Suppressor macrophage treated with lipopolysaccharide for 4 hours (primary cell): ENCODE data around the gene CHN1.

ENCODE experiments used
- DNase-seq: peaks from one replicate; pipeline ENCODE4 v3.0.0-alpha.2; 2020

CHN1 gene

DNA sequence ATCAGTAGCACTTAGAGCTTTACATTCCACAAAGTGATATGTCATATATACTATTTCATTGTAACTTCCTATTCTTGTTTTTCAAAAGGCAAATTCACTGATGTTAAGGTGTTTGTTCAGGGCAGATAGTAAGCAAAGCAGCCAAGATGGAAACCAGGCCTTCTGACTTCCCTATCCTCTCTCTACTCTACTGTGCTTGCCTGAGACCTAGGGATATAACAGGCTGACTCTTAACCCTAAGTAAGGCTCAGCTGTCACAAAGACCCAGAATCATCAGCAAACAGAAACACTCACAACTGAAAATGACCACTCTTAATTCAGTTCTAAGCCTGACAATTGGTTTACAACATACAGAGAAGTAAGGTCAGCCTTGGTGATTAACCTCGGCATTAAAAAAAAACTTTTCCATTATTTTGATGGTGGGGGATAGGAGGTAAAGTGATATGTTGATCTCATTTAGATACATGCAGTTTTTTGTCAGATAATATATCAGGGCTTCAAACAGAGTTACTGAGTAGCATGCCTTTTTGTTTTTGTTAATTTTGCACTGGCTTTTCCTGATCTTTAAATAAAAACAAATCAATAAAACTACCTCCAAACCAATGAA is 145.5 kb downstream of the CHN1 start:
- DNase-seq: no peak

DNA sequence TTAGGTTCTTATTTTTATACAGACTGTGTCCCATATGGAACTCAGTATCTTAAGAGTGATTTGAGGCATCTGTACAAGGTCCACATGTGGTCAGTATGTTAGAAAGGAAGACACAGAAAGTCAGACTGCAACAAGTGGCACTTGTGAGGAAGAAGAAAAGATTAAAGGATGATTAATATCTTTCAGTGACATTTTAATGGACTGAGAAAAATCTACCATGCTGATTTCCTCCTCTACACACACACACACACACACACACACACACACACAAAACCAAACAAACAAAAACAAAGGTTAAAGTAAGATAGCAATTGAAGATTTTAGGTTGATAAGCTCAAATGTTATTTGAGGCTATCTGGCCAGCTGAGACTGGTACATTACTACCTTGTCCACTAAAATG is 146.4 kb downstream of the CHN1 start:
- DNase-seq: no peak

DNA sequence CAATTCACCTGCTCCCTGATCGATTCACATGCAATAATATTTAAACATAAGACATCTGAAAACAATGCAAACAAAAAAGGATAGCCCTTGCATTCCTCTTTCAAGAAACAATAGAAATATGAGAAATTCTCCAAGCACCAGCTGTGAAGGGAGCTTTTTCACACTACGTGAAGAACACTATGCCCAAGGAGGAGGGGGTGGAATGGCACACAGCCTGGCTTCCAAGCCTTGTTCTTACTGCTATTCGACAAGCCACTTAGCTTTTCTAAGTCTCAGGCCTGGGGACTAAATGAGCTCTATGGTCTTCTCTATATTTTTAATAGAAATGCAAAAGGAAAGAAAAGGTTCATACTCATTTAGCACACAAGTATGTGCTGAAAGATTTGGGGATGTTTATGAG is 148.7 kb downstream of the CHN1 start:
- no peak for DNase-seq

DNA sequence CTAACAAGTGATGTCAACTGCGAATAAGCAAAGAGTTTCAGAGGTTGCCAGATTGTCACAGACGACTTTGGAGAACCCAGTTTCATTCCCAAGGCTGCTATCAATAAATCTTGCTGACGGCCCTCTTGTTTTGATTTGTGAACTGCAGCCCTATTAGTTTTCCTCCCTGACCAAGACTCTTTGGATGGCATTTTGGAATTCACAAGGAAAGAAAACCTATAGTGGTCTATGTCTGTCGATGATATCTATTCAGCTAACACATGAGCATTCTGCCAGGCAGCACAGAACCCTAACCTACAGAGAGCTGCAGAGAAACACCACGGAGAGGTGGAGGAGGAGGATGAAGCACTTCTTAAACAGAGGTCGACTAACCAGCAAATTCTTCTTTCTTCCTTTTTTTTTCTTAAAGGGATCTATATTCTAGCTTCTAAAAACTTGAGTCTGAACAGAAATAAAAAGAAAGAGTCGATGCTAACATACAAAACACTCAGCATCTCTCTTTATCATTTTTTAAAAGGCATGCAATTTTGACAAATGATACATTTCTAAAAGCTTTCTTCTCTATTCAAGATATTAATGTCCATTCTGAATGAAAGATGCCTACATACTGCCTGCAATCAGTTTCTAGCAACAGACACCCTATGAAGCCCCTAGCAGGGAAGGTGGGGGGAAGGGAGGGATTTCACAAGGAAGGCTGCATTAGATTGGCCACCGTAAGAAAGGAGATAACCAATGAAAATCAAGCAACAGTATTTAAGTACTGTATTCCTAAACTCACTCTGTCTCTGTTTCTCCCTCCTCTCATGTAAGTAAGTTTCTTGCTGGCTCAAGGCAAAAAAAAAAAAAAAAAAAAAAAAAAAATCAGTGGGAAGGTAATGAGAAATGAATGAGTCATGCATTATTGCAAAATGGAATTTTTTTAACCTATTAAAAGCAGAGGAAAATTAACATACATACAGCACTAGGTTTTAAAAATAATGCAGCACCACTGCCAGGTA is 157.9 kb downstream of the CHN1 start:
- peak; percentile 28 for DNase-seq

DNA sequence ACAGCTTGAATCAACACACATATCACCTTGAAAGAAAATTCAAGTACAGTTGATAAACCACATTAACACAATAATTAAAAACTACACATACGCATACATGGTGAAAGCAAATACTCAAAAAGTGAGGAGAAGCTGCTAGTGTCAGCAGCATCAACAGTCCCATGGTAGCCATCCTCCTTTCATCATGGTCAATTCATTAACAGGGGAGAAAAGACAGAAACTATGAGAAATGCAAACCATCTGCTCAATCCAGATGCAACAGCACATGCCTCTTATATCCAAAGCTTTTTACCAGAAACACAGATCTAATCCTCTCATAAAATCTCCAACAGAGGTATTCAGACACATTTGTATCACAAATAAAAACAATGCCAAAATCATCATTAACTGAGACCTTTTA is 159.0 kb downstream of the CHN1 start:
- DNase-seq: no peak

DNA sequence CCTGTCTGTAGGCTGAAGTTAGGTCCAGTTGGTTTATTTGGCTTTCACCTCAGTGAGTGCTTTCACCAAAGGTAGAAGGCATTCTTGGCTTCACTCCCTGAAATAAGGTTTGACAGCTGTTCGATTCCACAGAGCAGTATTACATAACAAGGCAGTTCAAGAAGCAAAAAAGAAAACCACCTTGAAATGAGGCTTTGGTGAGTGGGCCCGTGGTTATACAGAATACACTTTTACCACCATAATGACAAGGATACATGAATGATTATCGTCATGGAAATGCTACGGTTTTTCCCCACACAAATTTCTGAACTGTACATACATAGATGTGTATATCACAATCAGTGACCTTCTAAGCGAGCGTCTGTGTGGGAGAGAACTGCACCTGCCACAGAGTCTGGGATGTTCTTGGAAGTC is 160.9 kb downstream of the CHN1 start:
- no peak for DNase-seq

DNA sequence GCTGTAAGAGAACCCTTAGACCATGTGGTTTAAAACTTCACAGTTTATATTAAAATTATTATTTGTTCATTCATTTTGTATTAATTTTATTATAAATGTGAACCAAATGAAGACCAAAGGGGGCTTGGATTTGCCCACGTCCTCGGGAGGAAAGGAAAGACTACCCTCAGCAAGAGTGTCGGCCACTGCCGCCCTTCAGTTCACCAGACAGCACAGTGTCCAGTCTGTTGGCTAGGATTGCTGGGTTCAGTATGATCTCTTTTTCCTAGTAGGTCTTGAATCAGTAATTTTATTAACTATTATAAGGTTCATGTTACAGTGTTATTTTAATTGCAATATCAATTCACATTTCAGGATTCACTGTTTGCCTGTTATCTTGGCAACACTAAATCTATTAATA is 162.7 kb downstream of the CHN1 start:
- DNase-seq: no peak

DNA sequence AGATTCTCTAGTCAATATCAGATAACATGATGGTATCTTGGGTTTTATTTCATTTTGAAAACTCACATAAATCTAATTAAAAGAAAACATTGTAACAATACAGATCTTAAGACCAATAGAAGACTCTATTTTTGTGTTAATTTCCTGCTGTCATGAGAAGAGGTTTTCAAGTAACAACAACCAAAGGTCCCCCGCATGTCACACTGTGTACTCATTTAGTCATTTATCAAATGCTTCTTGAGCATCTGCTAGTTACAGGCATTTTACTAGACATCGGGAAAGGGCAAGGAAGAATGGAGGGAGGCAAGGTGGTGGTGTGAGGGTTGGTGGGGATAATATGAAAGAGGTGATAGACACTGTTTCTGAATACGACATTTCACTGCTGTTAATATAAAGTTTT is 163.2 kb downstream of the CHN1 start:
- DNase-seq: no peak

DNA sequence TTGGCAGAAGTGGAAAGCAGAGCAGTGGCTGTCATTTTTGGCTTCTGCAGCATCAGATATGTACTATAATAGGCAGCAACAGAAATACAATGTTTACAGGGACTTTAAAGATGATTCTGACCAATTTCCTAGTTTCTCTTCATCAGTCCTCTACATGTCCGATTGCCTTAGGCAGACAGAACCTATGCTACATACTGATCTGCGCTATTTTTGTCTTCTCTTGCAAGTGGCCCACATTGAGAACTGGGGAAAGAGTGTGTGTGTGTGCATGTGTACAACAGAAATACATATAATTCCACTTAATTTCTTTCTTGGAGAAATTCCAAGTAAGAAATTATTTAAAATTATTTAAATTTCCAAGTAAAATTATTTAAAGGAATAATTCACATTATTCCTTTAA is 163.8 kb downstream of the CHN1 start:
- DNase-seq: no peak

DNA sequence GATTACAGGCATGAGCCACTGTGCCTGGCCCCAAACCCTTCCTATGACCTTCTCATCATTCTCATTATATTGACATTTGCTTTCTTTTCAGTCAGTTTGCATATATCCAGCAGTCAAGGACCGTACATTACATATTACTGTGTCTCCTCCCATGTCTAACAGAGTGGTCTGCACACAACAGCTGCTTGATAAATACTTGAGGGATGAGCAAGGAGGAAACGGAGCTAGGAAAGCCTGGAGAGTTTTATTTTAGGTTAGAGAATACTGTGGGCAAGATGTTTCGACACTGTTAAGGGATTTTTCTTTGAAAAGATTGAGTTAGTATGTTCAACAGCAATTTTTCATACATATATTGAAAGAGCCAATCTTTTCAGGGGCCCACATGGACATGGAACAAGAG is 164.7 kb downstream of the CHN1 start:
- DNase-seq: no peak

DNA sequence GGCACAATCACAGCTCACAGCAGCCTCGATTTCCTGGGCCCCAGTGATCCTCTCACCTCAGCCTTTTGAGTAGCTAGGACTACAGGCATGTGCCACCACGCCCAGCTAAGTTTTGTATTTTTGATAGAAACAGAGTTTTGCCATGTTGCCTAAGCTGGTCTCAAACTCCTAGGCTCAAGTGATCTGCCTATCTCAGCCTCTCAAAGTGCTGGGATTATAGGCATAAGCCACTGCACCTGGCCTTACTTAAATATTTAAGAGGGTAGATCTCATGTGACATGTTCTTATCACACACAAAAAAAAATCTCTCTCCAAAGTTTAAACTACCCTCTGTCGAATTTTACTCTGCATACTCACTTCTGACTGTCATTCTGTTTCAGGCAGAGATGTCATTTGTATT is 165.5 kb downstream of the CHN1 start:
- no peak for DNase-seq

DNA sequence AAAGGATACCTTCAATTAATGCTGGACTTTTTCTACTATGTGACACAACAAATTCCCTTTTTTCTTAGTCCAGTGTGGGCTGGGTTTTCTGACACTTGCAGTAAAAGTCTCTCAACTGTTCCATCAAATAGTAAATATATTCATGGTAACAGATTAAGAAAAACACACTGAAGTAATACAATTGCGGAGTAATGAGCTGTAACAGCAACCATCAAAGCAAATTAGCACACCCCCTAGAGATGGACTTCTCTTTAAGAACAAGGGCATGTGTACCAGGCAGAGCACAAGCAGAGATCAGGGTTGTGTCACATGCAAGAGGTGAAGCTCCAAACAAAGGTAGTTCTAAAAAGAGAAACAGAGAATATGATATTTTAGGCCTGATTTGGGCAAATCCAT is 168.2 kb downstream of the CHN1 start:
- DNase-seq: no peak

DNA sequence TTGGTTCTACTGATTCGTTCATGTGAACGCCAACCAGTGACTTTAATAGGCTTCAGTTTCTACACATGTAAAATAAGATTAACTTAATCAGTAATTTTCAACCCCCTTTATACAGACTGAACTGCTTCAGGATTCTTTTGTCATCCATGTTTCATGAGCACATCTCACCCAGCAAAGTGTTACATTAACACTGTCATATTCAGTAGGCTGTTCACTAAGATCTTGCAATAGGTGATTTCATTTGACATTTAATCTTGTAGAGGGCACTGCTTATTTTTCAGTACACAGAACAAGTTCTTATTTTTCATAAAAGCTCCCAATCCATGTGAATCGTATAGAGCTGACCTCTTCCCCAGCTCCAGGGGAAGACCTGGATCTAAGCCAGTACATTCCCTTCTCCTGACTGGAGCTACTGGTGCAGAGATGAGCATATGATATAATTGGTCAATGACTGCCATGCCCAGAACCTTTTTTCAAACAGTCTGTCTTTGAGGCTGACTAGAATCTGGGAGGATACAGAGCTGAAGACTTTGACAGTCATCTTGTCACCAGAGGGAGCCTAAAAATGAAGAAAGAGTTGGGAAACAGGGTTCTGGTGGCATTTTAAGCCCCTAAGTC is 168.7 kb downstream of the CHN1 start:
- peak; percentile 17 for DNase-seq

DNA sequence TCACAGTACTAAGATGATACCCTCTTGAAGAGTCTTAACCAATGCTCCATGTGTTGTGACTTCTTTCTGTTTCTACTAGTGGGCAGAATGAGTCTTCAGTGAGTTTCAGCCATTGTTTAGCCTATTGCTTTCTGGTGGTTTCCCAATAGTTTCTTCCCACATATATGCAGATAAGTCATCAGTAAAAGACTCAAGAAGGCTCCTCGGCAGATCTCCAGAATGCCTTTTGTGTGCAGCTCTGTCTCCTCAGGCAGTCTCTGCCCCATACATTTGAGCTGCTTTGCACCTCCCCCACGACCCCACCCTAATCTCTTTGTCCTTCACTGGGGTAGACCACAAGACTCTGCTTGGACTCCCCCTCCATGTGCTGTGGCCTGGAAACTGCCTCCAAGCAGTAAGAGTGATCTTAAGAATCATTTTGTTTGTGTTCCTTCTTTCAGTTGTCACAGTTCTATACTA is 169.4 kb downstream of the CHN1 start:
- DNase-seq: peak; percentile 75

DNA sequence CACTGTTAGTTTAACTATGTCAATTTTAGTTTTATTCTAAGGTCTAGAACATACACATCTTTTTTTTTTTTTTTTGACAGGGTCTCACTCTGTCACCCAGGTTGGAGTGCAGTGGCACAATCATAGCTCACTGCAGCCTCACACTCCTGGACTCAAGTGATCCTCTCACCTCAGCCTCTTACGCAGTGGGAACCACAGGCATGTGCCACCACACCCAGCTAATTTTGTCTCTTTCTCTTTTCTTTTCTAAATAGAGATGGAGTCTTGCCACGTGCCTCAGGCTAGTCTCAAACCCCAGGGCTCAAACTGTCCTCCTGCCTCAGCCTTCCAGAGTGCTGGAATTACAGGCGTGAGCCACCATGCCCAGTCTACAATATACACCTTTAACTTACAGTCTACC is 171.4 kb downstream of the CHN1 start:
- no peak for DNase-seq

DNA sequence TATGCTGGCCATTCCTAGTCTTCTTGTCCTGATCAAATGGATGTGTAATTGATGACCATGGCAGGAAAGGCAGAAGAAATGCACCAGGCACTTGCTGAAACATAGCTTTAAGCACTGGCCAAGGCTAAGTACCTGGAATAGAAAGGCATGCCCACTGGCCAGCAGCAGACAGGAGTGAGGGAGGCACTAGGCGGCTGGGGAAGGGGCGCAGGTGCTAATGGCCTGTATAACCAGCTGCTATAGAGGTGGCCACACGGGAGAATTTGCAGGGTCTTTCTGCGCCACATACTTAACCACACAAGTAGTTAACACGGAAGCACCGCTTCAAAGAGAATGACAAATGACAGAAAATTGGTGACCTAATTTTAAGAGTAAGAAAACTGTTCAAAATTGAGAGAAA is 174.6 kb downstream of the CHN1 start:
- no peak for DNase-seq

DNA sequence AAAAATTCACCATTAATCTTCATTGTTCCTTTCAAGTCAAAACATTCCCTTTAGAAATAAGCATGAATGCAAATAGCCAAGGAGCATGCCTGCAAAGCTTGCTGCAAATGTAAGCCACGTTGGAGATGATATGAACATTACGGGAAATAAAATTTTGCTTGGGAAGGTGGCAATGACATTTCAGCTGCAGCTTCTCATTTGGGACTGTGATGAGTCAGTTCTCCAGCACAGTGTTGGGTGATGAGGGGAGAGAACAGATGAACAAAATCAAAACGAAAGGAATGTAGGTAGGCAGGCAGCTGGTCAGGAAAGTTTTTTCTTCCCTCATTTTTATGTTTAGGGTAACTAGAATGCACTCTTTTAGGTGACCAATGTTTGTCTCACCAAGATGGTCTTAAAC is 175.6 kb downstream of the CHN1 start:
- no peak for DNase-seq

DNA sequence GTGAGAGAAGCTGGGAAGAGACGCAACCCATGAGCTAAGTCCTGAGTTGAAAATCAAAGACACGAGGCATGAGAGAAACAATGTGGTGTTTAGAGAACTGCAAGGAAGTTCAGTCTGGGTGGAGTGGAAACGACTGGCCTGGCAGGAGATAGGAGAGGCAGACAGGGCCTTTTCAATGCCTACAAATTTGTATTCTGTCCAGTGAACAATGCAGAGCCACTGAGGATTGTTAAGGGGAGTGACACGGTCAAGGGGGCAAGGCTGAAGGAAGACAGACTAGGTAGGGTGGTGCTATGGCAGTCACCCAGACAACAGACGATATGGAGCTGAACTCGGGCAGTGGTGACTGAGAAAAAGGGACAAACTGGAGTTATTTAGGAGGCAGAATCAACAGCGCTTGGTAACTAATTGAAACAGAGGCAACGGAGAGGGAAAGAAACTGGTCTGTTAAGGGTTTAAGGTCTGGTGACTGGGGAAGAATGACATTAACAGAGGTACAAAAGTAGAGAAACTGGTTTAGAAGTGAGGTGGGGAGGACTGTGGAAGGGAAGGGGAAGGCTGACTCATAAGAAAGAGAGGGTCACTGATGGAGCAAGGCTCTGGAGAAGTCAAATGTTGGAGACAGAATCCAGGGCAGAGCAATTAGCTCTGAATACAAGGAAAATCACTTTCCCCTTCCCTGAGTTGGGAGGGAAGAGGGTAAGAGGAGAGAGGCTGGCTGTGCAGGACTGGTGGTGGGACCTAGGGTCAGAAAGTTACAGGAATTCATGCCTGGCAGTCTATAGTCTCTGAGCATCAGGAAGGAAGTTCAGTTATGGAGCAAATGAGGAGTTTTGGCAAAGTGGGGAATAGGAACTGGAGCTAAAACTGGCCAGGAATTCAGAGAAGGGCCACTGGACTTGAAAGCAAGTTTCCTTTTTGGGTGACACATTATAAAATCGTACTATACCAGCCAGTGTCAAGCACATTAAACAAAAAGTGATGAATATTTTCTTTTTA is 177.5 kb downstream of the CHN1 start:
- no peak for DNase-seq

DNA sequence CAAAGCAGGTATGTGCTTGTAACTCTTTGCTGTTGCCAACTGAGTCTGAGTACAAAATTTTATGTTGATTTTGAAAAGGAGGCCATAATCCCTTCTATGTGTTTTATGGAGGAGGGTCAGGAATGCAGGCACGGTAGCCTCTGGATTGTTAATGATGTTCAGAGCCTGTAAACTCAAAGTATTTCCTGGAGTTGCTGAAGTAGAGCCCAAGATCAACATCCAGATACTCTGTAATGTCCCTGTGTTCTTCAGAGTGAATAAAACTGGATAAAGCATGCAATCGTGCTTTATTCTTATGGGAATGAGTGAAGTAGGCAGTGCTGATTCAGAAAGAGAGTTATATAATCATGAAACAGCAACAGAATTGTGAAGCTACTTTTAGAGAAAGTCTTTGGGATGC is 179.1 kb downstream of the CHN1 start:
- DNase-seq: no peak

DNA sequence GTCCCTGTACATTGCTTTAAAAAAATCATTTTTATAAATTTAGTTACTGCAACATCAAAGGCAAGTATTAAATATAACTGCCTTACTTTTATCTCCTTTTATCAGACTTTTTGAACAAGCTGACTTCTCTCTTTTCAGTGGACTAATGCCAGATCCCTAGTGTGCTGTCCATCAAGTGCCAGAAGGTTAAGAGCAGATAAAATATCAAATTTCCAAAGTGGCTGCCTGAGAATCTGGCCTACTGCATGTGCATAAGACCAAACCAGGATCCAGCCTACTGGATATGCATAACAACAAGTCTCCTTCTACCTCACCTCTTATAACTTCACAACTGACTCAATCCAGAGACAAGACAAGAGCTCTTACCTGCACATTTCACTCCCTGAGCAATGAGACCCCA is 181.1 kb downstream of the CHN1 start:
- DNase-seq: no peak

DNA sequence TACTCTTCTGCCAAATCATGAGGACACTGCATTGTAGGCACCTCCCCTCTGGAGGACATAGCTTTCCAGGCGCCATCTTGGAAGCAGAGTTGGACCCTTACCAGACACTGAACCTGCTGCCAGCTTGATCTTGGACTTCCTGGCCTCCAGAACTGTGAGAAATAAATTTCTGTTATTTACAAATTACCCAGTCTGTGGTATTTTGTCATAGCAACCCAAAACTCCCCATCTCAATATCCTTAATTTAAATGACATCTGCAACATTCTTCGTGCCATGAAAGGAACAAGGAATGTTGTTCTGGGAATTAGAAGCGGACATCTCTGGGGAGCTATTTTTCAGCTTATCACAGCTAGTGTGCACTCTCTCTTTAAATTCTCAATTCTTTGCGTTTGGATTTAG is 183.6 kb downstream of the CHN1 start:
- no peak for DNase-seq

DNA sequence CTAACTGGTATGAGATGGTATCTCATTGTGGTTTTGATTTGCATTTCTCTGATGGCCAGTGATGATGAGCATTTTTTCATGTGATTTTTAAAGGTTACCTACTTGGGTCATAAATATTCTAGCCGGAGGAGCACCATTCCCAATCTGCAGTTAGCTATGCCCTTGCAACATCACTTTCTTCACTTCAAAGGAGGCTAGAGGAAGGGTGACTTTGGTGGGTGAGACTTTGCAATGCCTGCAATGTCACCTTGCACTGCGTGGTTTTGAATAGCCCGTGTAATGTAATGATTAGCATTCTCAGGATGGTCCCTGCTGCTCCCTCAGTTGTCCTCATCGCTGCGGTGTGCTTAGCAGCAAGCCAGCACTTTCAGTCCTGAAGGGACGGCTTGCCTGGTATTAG is 184.8 kb downstream of the CHN1 start:
- DNase-seq: no peak

DNA sequence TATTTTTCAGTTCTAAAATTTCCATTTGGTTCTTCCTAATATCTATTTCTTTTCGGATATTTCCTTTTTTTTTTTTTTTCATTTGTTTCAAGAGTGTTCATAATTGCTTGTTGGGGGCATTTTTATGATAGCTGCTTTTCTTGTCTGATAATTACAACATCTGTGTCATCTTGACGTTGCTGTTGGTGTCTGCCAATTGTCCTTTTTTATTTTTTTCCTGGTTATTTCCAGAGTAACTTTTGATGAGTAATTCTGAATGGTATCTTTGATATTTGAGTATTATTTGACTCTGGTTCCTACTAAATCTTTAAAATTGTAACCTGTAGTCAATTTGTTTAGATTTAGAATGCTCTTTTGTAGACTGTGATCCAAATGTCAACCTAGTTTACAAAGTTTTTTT is 189.7 kb downstream of the CHN1 start:
- DNase-seq: no peak
